ENCODE measurements around the gene TMCO4. TPM values are rescaled to one million over a fixed set of nuclear protein-coding genes. Genes with fewer than 3 reads are reported as not detected.

TMCO4 gene
- total RNA-seq, 2 experiments from 2014 or later, result 14.3 to 16.7 TPM

GRCh38 chr1:19723874-19724273 is 75.8 kb downstream of the TMCO4 start:
- no peaks in the 10 kb centered on the region for H3K4me1 Mint-ChIP-seq
- ATAC-seq (ENCODE audit: low read depth), result no peak
- H3K9me3 Mint-ChIP-seq, result no peaks in the 10 kb centered on the region
- POLR2A ChIA-PET, result no interaction called here
- H3K27ac Mint-ChIP-seq, result no peak overlapping the region
- no peaks in the 10 kb centered on the region for H3K27me3 Mint-ChIP-seq
- DNase-seq, result no peak
- H3K4me3 Mint-ChIP-seq, result no peak overlapping the region
- peaks cover 5% of the 10 kb centered on the region for H3K36me3 Mint-ChIP-seq

DNA sequence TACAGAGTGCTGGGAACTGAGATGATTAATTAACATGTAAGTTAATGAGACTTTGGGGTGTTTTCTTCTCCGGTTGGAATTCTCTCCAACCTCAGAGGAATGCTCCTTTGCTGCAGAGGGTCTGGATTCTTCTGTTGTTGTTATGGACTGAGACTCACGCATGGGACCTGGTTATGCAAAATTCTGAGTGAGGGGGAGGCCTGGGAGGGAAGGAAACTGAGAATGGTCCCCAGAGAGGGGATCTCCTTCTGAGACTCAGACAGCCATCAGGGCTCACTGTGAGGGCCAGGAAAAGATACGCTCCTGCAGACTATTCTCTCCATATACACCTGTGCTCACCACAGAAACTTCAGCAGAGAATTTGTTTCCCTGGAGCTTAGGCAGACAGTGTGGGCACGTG is 78.7 kb downstream of the TMCO4 start:
- no peaks in the 10 kb centered on the region for H3K27me3 Mint-ChIP-seq
- no peak overlapping the region for H3K4me3 Mint-ChIP-seq
- no peaks in the 10 kb centered on the region for H3K9me3 Mint-ChIP-seq

GRCh38 chr1:19720174-19720573 is 79.5 kb downstream of the TMCO4 start:
- Mint-ChIP-seq H3K4me3 (no peak overlapping the region), H3K4me1 (peaks cover 6% of the 10 kb centered on the region), H3K27me3 (no peaks in the 10 kb centered on the region), H3K27ac (no peak overlapping the region), H3K36me3 (no peaks in the 10 kb centered on the region), H3K9me3 (no peaks in the 10 kb centered on the region)
- POLR2A ChIA-PET, result no interaction called here
- DNase-seq (no peak), ATAC-seq (ENCODE audit: low read depth) (no peak)

More for the DNA sequence above, 78.7 kb downstream of the TMCO4 start:
- DNase-seq, result no peak
- POLR2A ChIA-PET, result no interaction called here
- Mint-ChIP-seq H3K4me1 (no peaks in the 10 kb centered on the region), H3K27ac (no peak overlapping the region), H3K36me3 (no peaks in the 10 kb centered on the region)
- ATAC-seq (ENCODE audit: low read depth), result no peak

GRCh38 chr1:19717467-19717866 is 82.2 kb downstream of the TMCO4 start:
- peaks cover 10% of the 10 kb centered on the region for H3K4me1 Mint-ChIP-seq
- H3K27ac Mint-ChIP-seq, result no peak overlapping the region

DNA sequence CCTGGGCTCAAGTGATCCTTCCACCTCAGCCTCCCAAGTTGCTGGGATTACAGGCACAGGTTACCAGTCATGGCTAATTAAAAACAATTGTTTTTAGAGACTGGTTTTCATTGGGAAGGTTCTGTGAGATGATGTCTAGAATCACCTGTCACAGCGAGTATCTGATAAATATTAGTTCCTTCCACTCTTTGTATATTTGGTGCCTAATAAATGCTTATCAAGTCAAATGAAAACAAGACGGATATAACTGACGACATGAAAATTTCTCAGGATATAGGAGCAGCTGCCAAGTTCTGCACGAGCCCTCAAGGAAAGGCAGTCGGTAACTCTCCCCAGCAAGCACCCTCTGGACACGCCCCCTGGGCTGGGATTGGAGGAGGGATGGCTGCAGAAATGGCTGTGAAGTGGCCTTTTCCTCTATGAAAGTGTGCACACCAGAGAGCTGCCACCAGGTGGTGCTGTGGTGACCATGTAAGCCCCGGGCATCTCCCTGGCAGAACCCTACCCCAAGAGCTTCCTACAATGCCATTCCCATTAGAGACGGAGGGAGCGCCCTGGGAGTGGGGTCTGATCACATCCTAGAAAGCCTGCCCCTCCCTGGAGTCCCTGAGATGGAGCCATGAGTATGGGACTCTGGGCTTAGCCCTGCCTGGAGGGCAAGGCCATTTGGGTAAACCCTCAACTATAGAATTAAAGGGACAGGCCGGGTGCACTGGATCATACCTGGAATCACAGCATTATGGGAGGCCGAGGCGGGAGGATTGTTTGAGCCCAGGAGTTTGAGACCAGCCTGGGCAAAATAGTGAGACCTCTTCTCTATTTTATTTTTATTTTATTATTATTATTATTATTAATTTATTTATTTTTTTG is 84.1 kb downstream of the TMCO4 start:
- Mint-ChIP-seq H3K27ac (no peak overlapping the region), H3K27me3 (no peaks in the 10 kb centered on the region), H3K4me3 (no peak overlapping the region), H3K36me3 (peaks cover 6% of the 10 kb centered on the region), H3K9me3 (no peaks in the 10 kb centered on the region), H3K4me1 (peaks cover 15% of the 10 kb centered on the region)
- ATAC-seq (ENCODE audit: low read depth) (peak; percentile 93), DNase-seq (peak; percentile 84)
- POLR2A ChIA-PET, result no interaction called here

More at GRCh38 chr1:19717467-19717866, 82.2 kb downstream of the TMCO4 start:
- H3K4me3 Mint-ChIP-seq, result no peak overlapping the region
- peaks cover 6% of the 10 kb centered on the region for H3K36me3 Mint-ChIP-seq
- POLR2A ChIA-PET, result no interaction called here
- H3K9me3 Mint-ChIP-seq, result no peaks in the 10 kb centered on the region
- DNase-seq (no peak), ATAC-seq (ENCODE audit: low read depth) (no peak)
- H3K27me3 Mint-ChIP-seq, result no peaks in the 10 kb centered on the region

DNA sequence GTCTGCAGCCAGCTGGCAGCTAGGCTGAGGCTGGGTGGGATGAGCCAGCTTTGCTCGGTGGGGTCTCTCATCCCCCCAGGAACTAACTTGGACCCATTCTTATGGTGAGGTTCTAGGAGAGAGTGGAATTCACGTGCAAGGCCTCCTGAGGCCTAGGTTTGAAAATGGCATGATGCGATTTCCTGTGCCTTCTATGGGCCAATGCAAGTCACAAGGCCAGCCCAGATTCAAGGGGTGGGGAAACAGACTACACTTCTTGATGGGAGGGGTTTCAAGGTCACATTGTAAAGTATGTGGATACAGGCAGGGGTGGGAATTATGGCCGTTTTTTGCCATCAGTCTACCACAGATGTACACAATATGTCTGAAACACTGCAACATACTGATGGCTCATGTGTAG is 86.8 kb downstream of the TMCO4 start:
- no peak for ATAC-seq (ENCODE audit: low read depth)
- DNase-seq, result no peak
- POLR2A ChIA-PET, result no interaction called here
- Mint-ChIP-seq H3K9me3 (no peaks in the 10 kb centered on the region), H3K4me1 (peaks cover 19% of the 10 kb centered on the region), H3K4me3 (no peak overlapping the region), H3K27me3 (no peaks in the 10 kb centered on the region), H3K36me3 (peaks cover 6% of the 10 kb centered on the region), H3K27ac (peak overlapping the region; percentile 21)

- DNase-seq, result no peak
- POLR2A ChIA-PET, result interaction anchor here (0.7 kb wide), 1 partner anchor 621 kb away, joined by 4 read pairs; no protein-coding TSS in a partner anchor
- no peaks in the 10 kb centered on the region for H3K27me3 Mint-ChIP-seq
- no peak overlapping the region for H3K4me3 Mint-ChIP-seq
- H3K36me3 Mint-ChIP-seq, result peaks cover 12% of the 10 kb centered on the region
- no peak for ATAC-seq (ENCODE audit: low read depth)
- H3K4me1 Mint-ChIP-seq, result peaks cover 19% of the 10 kb centered on the region
- H3K9me3 Mint-ChIP-seq, result no peaks in the 10 kb centered on the region
- H3K27ac Mint-ChIP-seq, result no peak overlapping the region
Measured at GRCh38 chr1:19710825-19711611, 88.7 kb downstream of the TMCO4 start.

DNA sequence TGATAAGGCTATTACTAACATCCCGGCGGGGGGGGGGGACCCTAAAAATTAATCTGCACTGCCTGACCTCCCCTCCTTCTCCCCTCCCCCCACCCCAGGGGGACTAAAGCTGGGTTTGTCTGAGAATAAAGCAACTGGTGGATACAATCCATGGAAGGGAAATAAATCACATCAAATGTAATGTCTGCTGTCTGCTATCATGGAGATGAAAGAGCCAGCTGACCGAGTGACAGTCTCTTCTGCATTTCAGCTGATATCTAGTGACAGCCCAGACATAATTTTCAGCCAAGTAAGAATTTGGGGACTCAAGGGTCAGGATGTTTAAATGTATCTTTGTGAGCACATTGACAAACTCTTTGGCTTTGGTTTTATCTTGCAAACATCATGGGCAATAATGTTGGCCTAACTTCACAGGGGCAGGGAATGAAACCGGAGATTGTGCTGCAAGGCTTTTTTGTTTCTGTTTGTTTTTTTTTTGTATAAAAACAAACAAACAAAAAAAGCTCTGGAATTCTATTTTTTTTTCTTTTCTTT is 90.4 kb downstream of the TMCO4 start:
- Mint-ChIP-seq H3K9me3 (no peaks in the 10 kb centered on the region), H3K27ac (no peak overlapping the region), H3K4me3 (no peak overlapping the region), H3K27me3 (no peaks in the 10 kb centered on the region), H3K36me3 (peaks cover 12% of the 10 kb centered on the region), H3K4me1 (peaks cover 14% of the 10 kb centered on the region)
- ATAC-seq (ENCODE audit: low read depth), result no peak
- no peak for DNase-seq
- POLR2A ChIA-PET, result no interaction called here

GRCh38 chr1:19708567-19709110 is 91.1 kb downstream of the TMCO4 start:
- Mint-ChIP-seq H3K27me3 (no peaks in the 10 kb centered on the region), H3K9me3 (no peaks in the 10 kb centered on the region), H3K36me3 (peaks cover 11% of the 10 kb centered on the region), H3K4me3 (no peak overlapping the region), H3K4me1 (peaks cover 18% of the 10 kb centered on the region), H3K27ac (peak overlapping the region; percentile 42)
- DNase-seq (no peak), ATAC-seq (ENCODE audit: low read depth) (no peak)
- POLR2A ChIA-PET, result no interaction called here

DNA sequence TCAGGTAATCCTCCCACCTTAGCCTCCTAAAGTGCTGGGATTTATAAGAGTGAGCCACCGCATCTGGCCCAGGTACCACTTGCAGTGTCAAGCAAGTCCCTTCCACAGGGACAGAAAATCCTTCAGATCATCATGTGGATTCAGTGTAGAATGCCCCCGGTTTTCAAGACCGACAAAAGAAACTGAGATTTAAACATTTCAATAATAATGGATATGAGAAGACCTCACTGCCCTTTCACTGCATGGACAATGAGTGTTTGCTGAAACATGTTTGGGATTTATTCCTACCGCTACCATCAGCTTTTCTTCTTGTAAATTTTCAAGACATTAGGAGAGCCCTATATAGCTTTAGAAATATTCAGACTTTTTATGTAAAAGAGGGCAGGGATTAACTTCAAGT is 93.6 kb downstream of the TMCO4 start:
- Mint-ChIP-seq H3K4me1 (peaks cover 13% of the 10 kb centered on the region), H3K9me3 (no peaks in the 10 kb centered on the region), H3K27ac (no peak overlapping the region), H3K27me3 (no peaks in the 10 kb centered on the region), H3K4me3 (no peak overlapping the region), H3K36me3 (peaks cover 5% of the 10 kb centered on the region)
- ATAC-seq (ENCODE audit: low read depth), result no peak
- POLR2A ChIA-PET, result no interaction called here
- DNase-seq, result no peak

DNA sequence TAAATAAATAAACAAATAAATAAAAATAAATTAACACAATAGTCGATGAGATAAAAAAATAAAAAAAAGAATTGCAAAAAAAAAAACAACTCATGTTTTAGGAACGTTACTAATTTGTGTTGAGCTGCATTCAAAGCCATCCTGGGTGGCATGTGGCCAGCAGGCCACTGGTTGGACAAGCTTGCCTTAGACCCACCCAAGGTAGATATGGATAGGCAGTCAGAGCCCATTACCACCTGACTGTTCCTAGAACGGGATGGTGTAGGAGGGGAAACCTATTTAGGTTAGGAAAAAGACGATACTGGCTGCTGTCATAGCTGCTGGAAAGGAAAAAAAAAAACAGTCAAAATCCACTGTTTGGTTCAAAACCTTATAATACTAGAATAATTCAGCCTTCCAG is 94.3 kb downstream of the TMCO4 start:
- Mint-ChIP-seq H3K4me1 (peaks cover 7% of the 10 kb centered on the region), H3K27me3 (no peaks in the 10 kb centered on the region), H3K4me3 (no peak overlapping the region), H3K36me3 (peaks cover 5% of the 10 kb centered on the region), H3K9me3 (no peaks in the 10 kb centered on the region), H3K27ac (no peak overlapping the region)
- ATAC-seq (ENCODE audit: low read depth) (no peak), DNase-seq (no peak)
- POLR2A ChIA-PET, result no interaction called here

- ATAC-seq (ENCODE audit: low read depth) (peak; percentile 74), DNase-seq (peak; percentile 61)
- no peak overlapping the region for H3K4me3 Mint-ChIP-seq
- H3K4me1 Mint-ChIP-seq, result peaks cover 5% of the 10 kb centered on the region
- no peaks in the 10 kb centered on the region for H3K27me3 Mint-ChIP-seq
- POLR2A ChIA-PET, result interaction anchor here (0.6 kb wide), 1 partner anchor 8 kb away, joined by 3 read pairs; no protein-coding TSS in a partner anchor
- no peaks in the 10 kb centered on the region for H3K9me3 Mint-ChIP-seq
- H3K27ac Mint-ChIP-seq, result no peak overlapping the region
- peaks cover 5% of the 10 kb centered on the region for H3K36me3 Mint-ChIP-seq
Measured at GRCh38 chr1:19704247-19705113, 95.2 kb downstream of the TMCO4 start.

- Mint-ChIP-seq H3K9me3 (no peaks in the 10 kb centered on the region), H3K27ac (no peak overlapping the region), H3K27me3 (no peaks in the 10 kb centered on the region), H3K36me3 (peaks cover 5% of the 10 kb centered on the region), H3K4me3 (no peak overlapping the region), H3K4me1 (peaks cover 4% of the 10 kb centered on the region)
- DNase-seq, result no peak
- POLR2A ChIA-PET, result no interaction called here
- no peak for ATAC-seq (ENCODE audit: low read depth)
Measured at GRCh38 chr1:19703280-19703679, 96.4 kb downstream of the TMCO4 start.

Data from activated naive CD8-positive, alpha-beta T cell treated with anti-CD3 and anti-CD28 coated beads, Interleukin-2, amount 10 ng/mL, durations not matched to agents 7 days and 5 days (primary cell).